ENCODE measurements around the gene IL3. TPM values are rescaled to one million over a fixed set of nuclear protein-coding genes. Genes with fewer than 3 reads are reported as not detected.

The IL3 gene
- total RNA-seq, 2 experiments from 2014 or later, result not detected

DNA sequence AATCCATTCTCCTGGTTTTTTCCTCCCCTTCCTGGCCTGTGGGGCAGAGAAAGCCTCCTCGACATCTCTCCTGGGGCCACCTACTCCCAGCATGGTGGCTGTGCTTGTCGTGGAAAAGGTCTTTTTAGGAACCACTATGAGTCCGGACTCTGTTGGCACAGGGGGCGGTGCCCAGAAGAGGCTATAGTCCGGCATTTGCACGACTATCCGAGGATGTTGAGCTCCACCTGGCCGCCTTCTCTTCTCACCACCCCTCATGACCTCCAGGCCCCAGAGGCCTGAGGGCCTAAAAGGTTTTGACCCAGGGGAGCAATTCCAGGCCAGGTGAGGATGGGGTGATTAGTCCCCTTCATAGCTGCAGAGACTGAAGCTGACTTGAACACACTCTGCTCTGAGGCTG is 27.2 kb downstream of the IL3 start:
- CTCF ChIA-PET (ENCODE audit: unreplicated experiment), result no interaction called here
- no peak for DNase-seq (ENCODE audit: low spot score)
- no peaks in the 10 kb centered on the region for H3K36me3 ChIP-seq (ENCODE audit: insufficient read depth, low read length)
- no peaks in the 10 kb centered on the region for H3K9me2 ChIP-seq (ENCODE audit: insufficient read depth, low read length)
- H3K9me3 ChIP-seq (ENCODE audit: low read length), result no peaks in the 10 kb centered on the region
- no peak overlapping the region for H3K4me2 ChIP-seq (ENCODE audit: low read length)
- H3K79me2 ChIP-seq (ENCODE audit: insufficient read depth, low read depth, low read length), result no peaks in the 10 kb centered on the region
- H4K20me1 ChIP-seq (ENCODE audit: insufficient read depth, low read length), result no peaks in the 10 kb centered on the region
- no peak overlapping the region for H3K4me3 ChIP-seq (ENCODE audit: low read depth, low read length, poor library complexity, severe bottlenecking)
- H3K27ac ChIP-seq (ENCODE audit: low read depth, low read length, poor library complexity, severe bottlenecking), result no peak overlapping the region
- H3K4me1 ChIP-seq (ENCODE audit: insufficient read depth, low read length, poor library complexity, severe bottlenecking), result no peaks in the 10 kb centered on the region
- intact Hi-C loops (cut with micrococcal nuclease; ENCODE audit: unreplicated experiment), result no loop called here
- POLR2A ChIA-PET, result no interaction called here
- no TSS peak for BruUV-seq (replicated peaks)
- H2AFZ ChIP-seq (ENCODE audit: low read length), result no peak overlapping the region
- no peak for TF ChIP-seq EZH2phosphoT487 (IDR thresholded peaks at IDR 0.05; ENCODE audit: borderline replicate concordance, low read depth, low read length)
- TF ChIP-seq, protein P1, sequence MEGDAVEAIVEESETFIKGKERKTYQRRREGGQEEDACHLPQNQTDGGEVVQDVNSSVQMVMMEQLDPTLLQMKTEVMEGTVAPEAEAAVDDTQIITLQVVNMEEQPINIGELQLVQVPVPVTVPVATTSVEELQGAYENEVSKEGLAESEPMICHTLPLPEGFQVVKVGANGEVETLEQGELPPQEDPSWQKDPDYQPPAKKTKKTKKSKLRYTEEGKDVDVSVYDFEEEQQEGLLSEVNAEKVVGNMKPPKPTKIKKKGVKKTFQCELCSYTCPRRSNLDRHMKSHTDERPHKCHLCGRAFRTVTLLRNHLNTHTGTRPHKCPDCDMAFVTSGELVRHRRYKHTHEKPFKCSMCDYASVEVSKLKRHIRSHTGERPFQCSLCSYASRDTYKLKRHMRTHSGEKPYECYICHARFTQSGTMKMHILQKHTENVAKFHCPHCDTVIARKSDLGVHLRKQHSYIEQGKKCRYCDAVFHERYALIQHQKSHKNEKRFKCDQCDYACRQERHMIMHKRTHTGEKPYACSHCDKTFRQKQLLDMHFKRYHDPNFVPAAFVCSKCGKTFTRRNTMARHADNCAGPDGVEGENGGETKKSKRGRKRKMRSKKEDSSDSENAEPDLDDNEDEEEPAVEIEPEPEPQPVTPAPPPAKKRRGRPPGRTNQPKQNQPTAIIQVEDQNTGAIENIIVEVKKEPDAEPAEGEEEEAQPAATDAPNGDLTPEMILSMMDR (conservative IDR thresholded peaks at IDR 0.05; ENCODE audit: low read length), result no peak

GRCh38 chr5:132089363-132089762 is 28.9 kb downstream of the IL3 start:
- Histone ChIP-seq H3K36me3 (ENCODE audit: insufficient read depth, low read length) (no peaks in the 10 kb centered on the region), H4K20me1 (ENCODE audit: insufficient read depth, low read length) (no peaks in the 10 kb centered on the region), H3K4me3 (ENCODE audit: low read depth, low read length, poor library complexity, severe bottlenecking) (no peak overlapping the region), H3K9me2 (ENCODE audit: insufficient read depth, low read length) (no peaks in the 10 kb centered on the region), H3K4me1 (ENCODE audit: insufficient read depth, low read length, poor library complexity, severe bottlenecking) (no peaks in the 10 kb centered on the region), H2AFZ (ENCODE audit: low read length) (no peak overlapping the region), H3K4me2 (ENCODE audit: low read length) (no peak overlapping the region), H3K9me3 (ENCODE audit: low read length) (no peaks in the 10 kb centered on the region), H3K79me2 (ENCODE audit: insufficient read depth, low read depth, low read length) (no peaks in the 10 kb centered on the region), H3K27ac (ENCODE audit: low read depth, low read length, poor library complexity, severe bottlenecking) (no peak overlapping the region)
- POLR2A ChIA-PET, result no interaction called here
- TF ChIP-seq EZH2phosphoT487 (IDR thresholded peaks at IDR 0.05; ENCODE audit: borderline replicate concordance, low read depth, low read length), result no peak
- TF ChIP-seq, protein P1 (conservative IDR thresholded peaks at IDR 0.05; ENCODE audit: low read length), result no peak
- CTCF ChIA-PET (ENCODE audit: unreplicated experiment), result no interaction called here
- BruUV-seq (replicated peaks), result no TSS peak
- intact Hi-C loops (cut with micrococcal nuclease; ENCODE audit: unreplicated experiment), result no loop called here
- DNase-seq (ENCODE audit: low spot score), result no peak

GRCh38 chr5:132090107-132090506 is 29.7 kb downstream of the IL3 start:
- CTCF ChIA-PET (ENCODE audit: unreplicated experiment), result no interaction called here

More at GRCh38 chr5:132090107-132090506, 29.7 kb downstream of the IL3 start:
- Histone ChIP-seq H3K4me1 (ENCODE audit: insufficient read depth, low read length, poor library complexity, severe bottlenecking) (no peaks in the 10 kb centered on the region), H3K27ac (ENCODE audit: low read depth, low read length, poor library complexity, severe bottlenecking) (no peak overlapping the region), H3K36me3 (ENCODE audit: insufficient read depth, low read length) (no peaks in the 10 kb centered on the region), H4K20me1 (ENCODE audit: insufficient read depth, low read length) (no peaks in the 10 kb centered on the region), H2AFZ (ENCODE audit: low read length) (no peak overlapping the region), H3K79me2 (ENCODE audit: insufficient read depth, low read depth, low read length) (no peaks in the 10 kb centered on the region), H3K9me3 (ENCODE audit: low read length) (no peaks in the 10 kb centered on the region), H3K4me3 (ENCODE audit: low read depth, low read length, poor library complexity, severe bottlenecking) (no peak overlapping the region), H3K4me2 (ENCODE audit: low read length) (no peak overlapping the region), H3K9me2 (ENCODE audit: insufficient read depth, low read length) (no peaks in the 10 kb centered on the region)
- BruUV-seq (replicated peaks), result no TSS peak
- TF ChIP-seq, protein P1 (conservative IDR thresholded peaks at IDR 0.05; ENCODE audit: low read length), result no peak
- no peak for TF ChIP-seq EZH2phosphoT487 (IDR thresholded peaks at IDR 0.05; ENCODE audit: borderline replicate concordance, low read depth, low read length)
- no peak for DNase-seq (ENCODE audit: low spot score)
- POLR2A ChIA-PET, result no interaction called here
- intact Hi-C loops (cut with micrococcal nuclease; ENCODE audit: unreplicated experiment), result no loop called here

Measured in OCI-LY7 (cell line).